ENCODE measurements around the gene TMCO6.
"Not testable (repeated sequence)": the region's sequence is repeated elsewhere in the genome, so short reads cannot be mapped to it uniquely, and the experiment has no call there.

TMCO6 gene

DNA sequence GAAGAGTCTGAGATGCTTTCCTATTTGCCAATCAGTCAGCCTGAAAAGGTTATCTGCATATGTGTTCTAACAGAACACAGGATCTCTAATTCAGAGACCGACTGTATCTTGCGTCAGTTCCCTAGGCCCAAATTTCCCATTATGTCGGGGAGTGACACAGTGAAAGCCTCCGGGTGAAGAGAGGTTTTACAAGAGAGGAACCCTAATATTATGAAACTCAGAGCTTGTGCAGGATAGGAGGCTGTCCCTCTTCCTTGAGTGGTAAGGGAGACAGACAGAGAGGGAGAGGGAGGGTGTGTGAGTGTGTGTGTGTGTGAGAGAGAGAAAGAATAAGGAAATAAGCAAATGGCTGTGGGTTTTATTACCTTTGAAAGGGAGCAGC is 8.2 kb upstream of the TMCO6 start:
- DNase-seq: peak; percentile 11

GRCh38 chr5:140631831-140632365 is 7.4 kb upstream of the TMCO6 start:
- DNase-seq: peak; percentile 18

DNA sequence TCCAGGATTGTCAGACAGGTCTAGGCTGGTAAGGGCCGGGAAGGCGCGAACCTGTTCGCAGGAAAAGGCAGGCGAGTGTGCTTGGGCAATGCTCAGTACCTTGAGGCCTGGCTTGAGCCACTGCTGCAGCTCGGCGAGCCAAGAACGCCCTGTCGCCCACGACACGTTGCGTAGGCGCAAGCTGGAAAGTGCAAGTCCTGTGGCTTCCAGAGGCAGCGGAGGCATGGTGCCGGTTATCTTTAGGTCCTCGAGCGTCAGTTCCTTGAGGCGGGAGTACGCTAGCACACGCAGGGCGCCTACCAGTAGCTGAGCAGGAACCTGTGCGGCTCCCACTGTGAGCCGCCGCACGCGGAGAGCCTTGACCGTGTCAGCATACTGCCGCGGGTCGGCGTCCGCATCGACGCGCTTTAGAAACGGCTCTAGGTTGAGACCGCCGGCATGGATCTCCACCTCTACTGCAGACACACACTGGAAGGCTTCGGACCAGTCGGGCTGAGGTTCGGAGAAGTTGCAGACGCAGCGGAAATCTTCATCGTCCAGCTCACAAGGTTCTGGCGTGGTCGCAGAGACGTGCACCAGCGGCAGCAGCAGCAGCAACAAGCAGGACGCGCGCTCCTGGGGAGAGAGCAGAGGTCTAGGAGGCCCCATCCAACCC is 6.8 kb upstream of the TMCO6 start:
- peak; percentile 22 for DNase-seq

DNA sequence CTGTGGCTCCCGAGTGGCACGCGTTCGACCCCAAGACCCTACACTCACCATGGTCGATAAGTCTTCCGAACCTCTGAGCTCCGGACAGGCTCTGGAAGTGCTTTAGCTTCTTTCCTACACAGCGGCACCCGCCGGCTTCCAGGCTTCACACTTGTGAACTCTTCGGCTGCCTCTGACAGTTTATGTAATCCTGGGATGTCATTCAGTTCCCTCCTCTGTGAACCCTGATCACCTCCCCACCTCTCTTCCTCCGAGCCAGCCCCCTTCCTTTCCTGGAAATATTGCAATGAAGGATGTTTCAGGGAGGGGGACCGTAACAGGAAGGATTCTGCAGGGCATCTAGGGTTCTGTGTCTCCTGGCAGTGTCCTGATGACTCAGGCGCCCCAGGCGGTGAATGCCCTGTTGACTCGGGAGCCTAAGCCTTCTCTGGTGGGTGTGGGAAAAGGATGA is 6.2 kb upstream of the TMCO6 start, which contains the start of gene CD14:
Gene CD14 (minus strand): TSS at position 155 of the 451 bp plus-strand sequence. CDS start 104 bp downstream, at position 51.
- DNase-seq: no peak

- DNase-seq: no peak
Measured at GRCh38 chr5:140633501-140633900, 5.8 kb upstream of the TMCO6 start.

- no peak for DNase-seq
Measured at GRCh38 chr5:140634103-140634502, 5.1 kb upstream of the TMCO6 start.

DNA sequence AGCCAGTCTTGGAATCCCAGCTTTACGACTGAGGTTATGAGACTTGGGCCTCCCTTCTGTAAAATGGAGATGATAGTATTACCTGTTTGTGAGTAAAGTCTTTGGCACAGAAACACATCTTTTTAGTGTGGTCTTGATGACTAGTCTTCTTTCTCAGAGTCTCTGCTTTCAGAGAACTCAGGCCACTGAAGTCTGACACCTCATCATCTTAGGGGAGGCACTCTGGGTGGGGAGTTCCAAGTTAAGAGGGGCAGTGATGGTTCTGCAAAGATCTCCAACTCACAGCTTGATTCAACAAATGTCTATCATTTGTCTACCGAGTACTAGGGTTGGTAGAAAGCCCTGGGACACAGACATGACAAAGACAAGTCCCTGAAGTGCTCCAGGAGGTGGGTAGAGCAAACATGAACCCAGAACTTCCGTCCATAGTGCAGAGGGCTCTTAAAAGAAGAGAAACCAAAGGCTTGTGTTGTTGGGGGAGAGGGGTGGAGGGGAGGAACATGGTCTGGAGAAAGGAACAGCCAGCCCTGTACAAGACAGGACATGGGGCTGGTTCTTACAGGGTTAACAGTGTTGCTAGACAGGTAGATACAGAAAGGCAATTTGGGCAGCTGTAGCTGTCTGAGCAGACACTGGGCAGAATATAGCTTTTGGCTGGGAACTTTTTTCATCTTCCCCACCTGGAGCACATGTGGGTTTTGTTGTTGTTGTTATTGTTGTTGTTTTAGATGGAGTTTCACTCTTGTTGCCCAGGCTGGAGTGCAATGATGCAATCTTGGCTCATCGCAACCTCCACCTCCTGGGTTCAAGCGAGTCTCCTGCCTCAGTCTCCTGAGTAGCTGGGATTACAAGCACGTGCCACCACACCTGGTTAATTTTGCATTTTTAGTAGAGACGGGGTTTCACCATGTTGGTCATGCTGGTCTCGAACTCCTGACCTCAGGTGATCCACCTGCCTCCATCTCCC is 3.7 kb upstream of the TMCO6 start:
- DNase-seq: peak; percentile 8

GRCh38 chr5:140637371-140638100 is 1.7 kb upstream of the TMCO6 start:
- DNase-seq: no peak

GRCh38 chr5:140638898-140639147 is 428 bp upstream of the TMCO6 start:
- not testable (repeated sequence) for DNase-seq

GRCh38 chr5:140641716-140642115 is 2.5 kb downstream of the TMCO6 start:
- no peak for DNase-seq

DNA sequence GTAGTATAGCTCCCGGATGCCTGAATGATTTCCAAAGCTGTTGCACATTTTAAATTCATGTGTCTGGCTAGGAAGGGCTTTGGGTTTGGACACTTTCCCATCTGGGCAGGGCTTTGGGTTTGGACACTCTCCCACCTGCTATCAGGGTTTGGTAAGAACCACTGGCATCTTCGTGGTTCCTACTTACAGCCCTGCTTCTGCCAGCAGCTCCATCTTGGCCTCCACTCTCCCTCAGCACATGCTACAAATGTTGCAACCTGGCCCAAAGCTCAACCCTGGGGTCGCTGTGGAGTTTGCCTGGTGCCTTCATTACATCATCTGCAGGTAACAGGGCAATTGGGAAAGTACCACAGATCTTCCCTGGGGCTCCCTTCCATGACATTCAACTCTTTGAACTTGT is 3.5 kb downstream of the TMCO6 start:
- no peak for DNase-seq

- DNase-seq: no peak
Measured at GRCh38 chr5:140647042-140647419, 7.8 kb downstream of the TMCO6 start.

GRCh38 chr5:140658870-140659269 is 19.6 kb downstream of the TMCO6 start:
- no peak for DNase-seq

- not testable (repeated sequence) for DNase-seq
Measured at GRCh38 chr5:140660371-140660770, 21.1 kb downstream of the TMCO6 start.

DNA sequence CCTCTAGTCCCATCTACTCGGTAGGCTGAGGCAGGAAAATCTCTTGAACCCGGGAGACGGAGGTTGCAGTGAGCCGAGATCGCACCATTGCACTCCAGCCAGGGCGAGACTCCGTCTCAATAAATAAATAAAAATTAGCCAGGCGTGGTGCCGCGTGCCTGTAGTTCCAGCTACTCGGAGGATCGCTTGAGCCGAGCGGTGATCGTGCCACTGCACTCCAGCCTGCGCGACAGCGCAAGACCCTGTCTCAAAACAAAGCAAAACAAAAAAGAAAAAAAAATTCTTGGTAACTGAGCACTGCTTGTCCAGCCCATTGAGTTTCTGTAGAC is 24.7 kb downstream of the TMCO6 start:
- DNase-seq: no peak

DNA sequence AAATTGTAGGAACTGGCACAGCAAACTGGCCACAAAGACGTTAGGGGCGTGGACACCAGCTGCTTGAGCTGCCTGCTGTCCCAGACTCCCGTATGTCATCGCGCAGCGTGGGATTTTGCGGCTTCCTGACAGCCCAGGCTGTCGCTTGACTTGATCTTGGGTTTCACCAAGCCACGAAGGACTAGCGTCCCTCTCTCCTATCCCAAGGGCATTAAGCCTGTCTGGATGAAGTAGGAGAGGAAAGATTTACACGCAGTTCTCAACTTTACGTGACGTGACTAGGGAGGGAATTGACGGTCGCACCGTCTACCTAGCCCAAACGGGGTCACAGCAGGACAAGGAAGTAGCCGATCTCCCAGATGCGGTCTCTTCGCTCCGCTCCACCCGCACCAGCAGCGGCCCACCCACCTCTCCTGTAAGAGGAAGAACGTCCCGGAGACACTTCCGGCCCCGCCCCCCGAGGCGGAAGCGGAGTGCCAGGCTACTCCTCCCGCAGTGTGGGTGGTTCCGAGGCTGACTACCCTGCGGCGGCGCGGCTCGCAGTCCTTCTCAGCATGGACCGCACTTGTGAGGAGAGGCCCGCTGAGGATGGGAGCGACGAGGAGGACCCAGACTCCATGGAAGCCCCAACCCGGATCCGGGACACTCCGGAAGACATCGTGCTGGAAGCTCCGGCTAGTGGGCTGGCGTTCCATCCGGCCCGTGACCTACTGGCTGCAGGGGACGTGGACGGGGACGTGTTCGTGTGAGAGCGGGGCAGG is 25.3 kb downstream of the TMCO6 start, which contains the start of gene WDR55:
Gene WDR55 (plus strand): TSS at position 546 of the 761 bp plus-strand sequence. CDS start 9 bp downstream, at position 555.
- peak; percentile 93 for DNase-seq

DNA sequence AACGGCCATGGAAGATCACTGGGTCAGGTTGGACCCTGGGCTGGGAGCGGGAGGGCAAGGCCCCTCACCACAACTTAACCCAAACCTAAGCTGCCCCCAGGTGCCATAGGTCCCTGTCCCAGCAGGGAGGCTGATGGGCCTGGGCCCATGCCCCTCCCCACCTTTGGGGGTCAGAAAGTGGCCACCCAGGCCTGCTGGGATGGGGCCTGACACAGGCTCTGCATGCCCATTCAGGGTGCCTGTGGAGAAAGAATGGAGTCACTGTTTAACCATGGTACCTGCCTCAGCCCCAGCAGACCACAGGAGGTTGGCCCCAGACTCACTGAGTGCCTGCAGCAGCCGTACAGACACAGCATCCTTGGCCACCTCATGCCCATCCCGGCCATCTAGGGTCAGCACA is 31.8 kb downstream of the TMCO6 start:
- DNase-seq: not testable (repeated sequence)

DNA sequence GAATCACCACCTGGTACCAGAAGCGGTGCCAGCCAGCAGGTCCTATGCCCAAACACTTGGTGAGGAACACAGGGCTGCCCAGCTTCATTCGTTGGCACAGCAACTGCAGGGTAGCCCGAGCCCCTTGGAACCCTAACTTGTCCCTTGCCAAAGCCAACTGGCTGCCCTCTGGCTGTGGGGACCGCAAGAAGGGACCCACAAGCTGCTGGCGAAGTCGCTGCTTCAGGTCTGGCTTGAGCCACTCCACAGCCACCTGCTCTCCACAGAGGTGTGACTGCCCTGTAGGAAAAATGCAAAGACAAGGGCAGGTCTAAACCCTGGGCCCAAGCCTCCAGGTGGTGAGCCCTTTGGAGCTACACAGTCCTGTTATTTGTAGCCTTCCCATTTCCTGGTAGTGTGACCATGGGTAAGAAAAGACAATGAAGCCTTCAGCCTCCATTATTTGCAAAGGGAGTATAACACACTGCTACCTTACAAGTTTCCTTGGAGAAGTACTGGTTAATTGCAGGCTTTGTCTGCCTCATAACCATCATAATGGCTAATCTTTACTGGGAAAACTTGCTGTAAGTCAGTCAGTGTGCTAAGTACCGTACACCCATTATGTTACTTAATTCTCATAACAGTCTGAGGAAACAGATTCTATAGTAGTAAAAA is 32.3 kb downstream of the TMCO6 start:
- DNase-seq: no peak

GRCh38 chr5:140672455-140673186 is 33.4 kb downstream of the TMCO6 start:
- no peak for DNase-seq

GRCh38 chr5:140673187-140673976 is 34.1 kb downstream of the TMCO6 start, which contains the start of gene DND1:
DND1 (minus strand) TSS chr5:140673576; CDS start chr5:140673542, 34 bp downstream.
- no peak for DNase-seq
